Gastrocnemius medialis (tissue), 4 donors: ENCODE measurements around the gene NOL11. TPM values are rescaled to one million over a fixed set of nuclear protein-coding genes. Genes with fewer than 3 reads are reported as not detected.

Experiments used
- ATAC-seq, 2 donors: fragments of 150-250 bp; one replicate each; pipeline ENCODE4 v1.9.1; 2016
- DNase-seq, 2 donors: peaks; one replicate each; pipeline ENCODE4 v3.0.0-alpha.2; 2019
- H3K27ac ChIP-seq, 4 donors: fragments of 200-600 bp; sonication (generic); 1 replicate in 1 of 4; 2 replicates in 3 of 4; pipeline ENCODE4 v1.5.1; 2016 to 2018; ENCODE audit warnings: mild to moderate bottlenecking in 2 of 4, moderate library complexity in 1 of 4
- H3K27me3 ChIP-seq, 3 donors: fragments of 200-600 bp; sonication (generic) in 2 of 3; 1 replicate in 1 of 3; 2 replicates in 2 of 3; pipeline versions ENCODE4 v1.5.1 to v1.6.0; 2016 to 2019; ENCODE audit warnings: mild to moderate bottlenecking in 1 of 3, moderate library complexity in 1 of 3
- H3K36me3 ChIP-seq, 2 donors: fragments of 200-600 bp; sonication (generic) in 1 of 2; one replicate each; pipeline ENCODE4 v1.5.1; 2017 to 2018
- H3K4me1 ChIP-seq, 2 donors: fragments of 200-600 bp; sonication (generic) in 1 of 2; one replicate each; pipeline ENCODE4 v1.5.1; 2016 to 2017; ENCODE audit warnings: mild to moderate bottlenecking in 2 of 2
- H3K4me3 ChIP-seq, 4 donors: fragments of 200-600 bp; sonication (generic) in 3 of 4; 1 replicate in 1 of 4; 2 replicates in 3 of 4; pipeline ENCODE4 v1.5.1; 2016 to 2019; ENCODE audit warnings: mild to moderate bottlenecking in 2 of 4
- H3K9me3 ChIP-seq, 3 donors: fragments of 200-600 bp; sonication (generic) in 2 of 3; 1 replicate in 1 of 3; 2 replicates in 2 of 3; pipeline ENCODE4 v1.5.1; 2016 to 2019
- POLR2A ChIP-seq, 2 donors: fragments of 450-650 bp; IDR thresholded peaks; one replicate each; pipeline ENCODE4 v1.6.1; 2017; ENCODE audit warnings: antibody characterized with exemption in 2 of 2, mild to moderate bottlenecking in 2 of 2, moderate library complexity in 2 of 2
- in situ Hi-C, 4 donors: fragments of 200-750 bp; cut with MboI; loops; one replicate each; pipeline versions ENCODE4 v1.15.0 to v1.8.0; 2017; ENCODE audit warnings: low sequenced_read_pairs in 4 of 4
- intact Hi-C: fragments of 100-400 bp; cut with DNase I; formaldehyde crosslinking; loops from one replicate; pipeline ENCODE4 v1.15.1; 2023; ENCODE audit warnings: low total_unique reads
- total RNA-seq, 4 donors: library from RNA; depleted of rRNA; stranded (reverse); fragments of >200 nt; gene quantifications; one replicate each; pipeline versions ENCODE4 v1.1.0 to v1.2.3, GENCODE V29; 2016
- TF ChIP-seq, protein P1 (sequence below), 5 experiments: fragments of 450-650 bp in 3 of 5; fragments of 200-600 bp in 2 of 5; sonication (generic) in 2 of 5; IDR thresholded peaks in 4 of 5; conservative IDR thresholded peaks in 1 of 5; 1 replicate in 4 of 5; 2 replicates in 1 of 5; pipeline ENCODE4 v1.5.1; 2016 to 2019; ENCODE audit warnings: antibody characterized with exemption in 5 of 5, mild to moderate bottlenecking in 3 of 5, moderate library complexity in 3 of 5

NOL11 gene
- total RNA-seq, 4 donors from 2014 or later = 22.2 to 40.9 (median 36.4) TPM

DNA sequence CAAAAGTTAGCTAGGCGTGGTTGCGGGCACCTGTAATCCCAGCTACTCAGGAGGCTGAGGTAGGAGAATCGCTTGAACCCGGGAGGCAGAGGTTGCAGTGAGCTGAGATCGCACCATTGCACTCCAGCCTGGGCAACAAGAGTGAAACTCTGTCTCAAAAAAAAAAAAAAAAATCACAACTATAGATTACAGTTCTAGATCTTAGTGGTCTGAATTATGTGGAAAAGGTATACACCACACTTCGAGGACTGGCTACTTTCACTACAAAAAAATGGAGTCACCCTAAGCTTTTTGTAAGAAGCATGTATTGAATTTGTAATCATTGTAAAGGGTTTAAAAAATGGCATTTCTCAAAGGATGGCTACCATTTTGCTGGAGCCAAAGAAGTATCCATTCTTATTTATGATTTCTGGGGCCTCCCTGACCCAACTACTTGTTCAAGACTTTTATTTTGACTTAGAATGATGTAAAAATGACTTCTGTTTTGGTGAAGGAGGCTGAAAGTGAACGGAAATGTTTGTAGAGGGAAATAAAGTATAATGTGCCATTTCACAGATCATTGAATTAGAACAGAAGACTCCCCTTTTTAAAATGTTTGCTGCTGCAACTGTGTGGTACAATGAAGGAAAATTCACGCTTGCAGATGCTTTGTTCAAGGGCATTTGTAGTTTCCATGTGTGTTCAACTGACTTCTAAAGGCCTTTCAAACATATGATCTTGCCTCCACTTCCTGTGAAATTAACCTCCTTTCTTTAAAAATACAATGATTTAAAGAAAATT is 37.1 kb upstream of the NOL11 start:
- TF ChIP-seq, protein P1, sequence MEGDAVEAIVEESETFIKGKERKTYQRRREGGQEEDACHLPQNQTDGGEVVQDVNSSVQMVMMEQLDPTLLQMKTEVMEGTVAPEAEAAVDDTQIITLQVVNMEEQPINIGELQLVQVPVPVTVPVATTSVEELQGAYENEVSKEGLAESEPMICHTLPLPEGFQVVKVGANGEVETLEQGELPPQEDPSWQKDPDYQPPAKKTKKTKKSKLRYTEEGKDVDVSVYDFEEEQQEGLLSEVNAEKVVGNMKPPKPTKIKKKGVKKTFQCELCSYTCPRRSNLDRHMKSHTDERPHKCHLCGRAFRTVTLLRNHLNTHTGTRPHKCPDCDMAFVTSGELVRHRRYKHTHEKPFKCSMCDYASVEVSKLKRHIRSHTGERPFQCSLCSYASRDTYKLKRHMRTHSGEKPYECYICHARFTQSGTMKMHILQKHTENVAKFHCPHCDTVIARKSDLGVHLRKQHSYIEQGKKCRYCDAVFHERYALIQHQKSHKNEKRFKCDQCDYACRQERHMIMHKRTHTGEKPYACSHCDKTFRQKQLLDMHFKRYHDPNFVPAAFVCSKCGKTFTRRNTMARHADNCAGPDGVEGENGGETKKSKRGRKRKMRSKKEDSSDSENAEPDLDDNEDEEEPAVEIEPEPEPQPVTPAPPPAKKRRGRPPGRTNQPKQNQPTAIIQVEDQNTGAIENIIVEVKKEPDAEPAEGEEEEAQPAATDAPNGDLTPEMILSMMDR (IDR thresholded peaks at IDR 0.05 in 4 of 5, conservative IDR thresholded peaks at IDR 0.05 in 1 of 5) = no peak
- no peak for TF ChIP-seq POLR2A (IDR thresholded peaks at IDR 0.05)
- in situ Hi-C loops = loop anchor here in 1 of 4 donors (10.0 to 25.0 kb wide), 2 partner anchors 193 to 306 kb away; partner anchors contain the start of gene PITPNC1

DNA sequence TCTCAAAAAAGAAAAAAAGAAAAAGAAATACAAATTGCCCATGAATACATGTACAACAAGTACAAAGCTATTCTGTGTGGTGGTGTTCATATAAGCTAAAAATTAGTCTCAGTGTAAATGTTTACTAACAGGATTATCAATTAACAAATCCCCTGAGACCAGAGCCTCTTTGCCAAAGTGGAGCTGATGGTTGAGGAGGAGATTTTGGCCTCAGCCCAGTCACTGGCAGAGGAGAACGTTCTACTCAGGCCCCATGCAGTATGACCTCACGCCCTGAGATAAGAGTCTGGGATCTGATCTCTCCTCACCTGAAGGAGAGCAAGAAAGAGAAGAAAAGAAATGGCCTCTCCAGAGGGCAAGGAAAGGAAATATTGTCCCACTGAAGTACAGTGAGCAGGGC is 35.5 kb upstream of the NOL11 start:
- in situ Hi-C loops = loop anchor here in 1 of 4 donors (10.0 to 25.0 kb wide), 2 partner anchors 195 to 307 kb away; partner anchors contain the start of gene PITPNC1

More for the DNA sequence above, 37.1 kb upstream of the NOL11 start:
- no peak for ATAC-seq
- intact Hi-C loops = loop anchor here (10.0 kb wide), 1 partner anchor 206 kb away; no protein-coding TSS in a partner anchor
- no peaks in the 10 kb centered on the region for H3K27me3 ChIP-seq
- no peak overlapping the region for H3K4me3 ChIP-seq
- H3K36me3 ChIP-seq = no peaks in the 10 kb centered on the region
- H3K4me1 ChIP-seq = no peaks in the 10 kb centered on the region
- H3K9me3 ChIP-seq = no peaks in the 10 kb centered on the region
- H3K27ac ChIP-seq = no peak overlapping the region
- no peak for DNase-seq

DNA sequence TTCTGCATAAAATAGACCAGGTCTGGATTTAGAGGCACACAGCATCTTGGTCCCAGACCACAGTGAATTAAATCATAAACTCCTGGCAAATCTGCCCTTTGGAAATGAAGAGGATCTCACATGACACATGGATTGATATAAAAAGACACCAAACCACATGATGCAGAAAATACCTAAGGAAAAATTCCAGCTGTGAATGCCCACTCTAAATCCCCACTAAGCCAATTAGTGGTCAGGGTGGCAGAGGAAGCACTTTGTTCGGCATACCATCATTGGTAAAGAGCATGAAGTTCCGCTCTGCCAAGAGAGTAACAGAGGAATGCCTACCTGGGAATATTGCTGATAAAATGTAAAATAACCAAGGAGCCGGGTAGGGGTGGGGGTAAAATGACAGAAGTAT is 32.4 kb upstream of the NOL11 start:
- Histone ChIP-seq H3K36me3 (no peaks in the 10 kb centered on the region), H3K27me3 (no peaks in the 10 kb centered on the region), H3K4me3 (no peak overlapping the region), H3K4me1 (no peaks in the 10 kb centered on the region), H3K27ac (no peak overlapping the region), H3K9me3 (no peaks in the 10 kb centered on the region)
- intact Hi-C loops (loop anchor here (5.0 to 10.0 kb wide), 2 partner anchors 211 to 968 kb away; no protein-coding TSS in a partner anchor), in situ Hi-C loops (loop anchor here (5.0 to 25.0 kb wide), 4 partner anchors 198 to 313 kb away; partner anchors contain the start of gene PITPNC1 (in 2 of the 4))
- ATAC-seq (no peak), DNase-seq (no peak)
- TF ChIP-seq, protein P1 (IDR thresholded peaks at IDR 0.05 in 4 of 5, conservative IDR thresholded peaks at IDR 0.05 in 1 of 5) = no peak
- TF ChIP-seq POLR2A (IDR thresholded peaks at IDR 0.05) = no peak

More for the DNA sequence above, 35.5 kb upstream of the NOL11 start:
- H3K4me1 ChIP-seq = no peaks in the 10 kb centered on the region
- no peak overlapping the region for H3K27ac ChIP-seq
- ATAC-seq (no peak), DNase-seq (no peak)
- no peaks in the 10 kb centered on the region for H3K36me3 ChIP-seq
- H3K9me3 ChIP-seq = no peaks in the 10 kb centered on the region
- TF ChIP-seq POLR2A (IDR thresholded peaks at IDR 0.05) = no peak
- TF ChIP-seq, protein P1 (IDR thresholded peaks at IDR 0.05 in 4 of 5, conservative IDR thresholded peaks at IDR 0.05 in 1 of 5) = no peak
- H3K27me3 ChIP-seq = no peaks in the 10 kb centered on the region
- no peak overlapping the region for H3K4me3 ChIP-seq
- intact Hi-C loops = loop anchor here (10.0 kb wide), 1 partner anchor 207 kb away; no protein-coding TSS in a partner anchor

DNA sequence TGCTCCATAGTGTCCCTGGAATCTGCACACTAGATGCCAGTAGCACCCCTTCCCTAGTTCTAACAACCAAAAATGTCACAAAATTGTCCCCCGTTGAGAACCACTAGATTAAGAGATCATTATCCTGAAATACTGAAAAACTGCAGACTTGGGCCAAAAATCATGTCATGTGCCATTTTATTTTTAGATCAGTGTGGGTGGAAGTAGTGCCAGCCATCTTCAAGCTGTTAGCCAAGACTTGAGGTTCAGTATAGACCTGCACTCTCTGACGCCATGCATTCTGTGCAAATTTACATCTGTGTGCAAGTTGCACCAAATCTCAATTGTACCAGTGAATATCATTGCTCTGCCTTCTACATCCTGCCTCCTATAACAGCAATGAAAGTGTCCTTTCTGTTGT is 31.5 kb upstream of the NOL11 start:
- no peak for TF ChIP-seq POLR2A (IDR thresholded peaks at IDR 0.05)
- TF ChIP-seq, protein P1 (IDR thresholded peaks at IDR 0.05 in 4 of 5, conservative IDR thresholded peaks at IDR 0.05 in 1 of 5) = no peak
- in situ Hi-C loops (loop anchor here (5.0 to 25.0 kb wide), 4 partner anchors 199 to 314 kb away; partner anchors contain the start of gene PITPNC1 (in 2 of the 4)), intact Hi-C loops (loop anchor here (5.0 to 10.0 kb wide), 2 partner anchors 211 to 969 kb away; no protein-coding TSS in a partner anchor)
- H3K4me3 ChIP-seq = no peak overlapping the region
- H3K9me3 ChIP-seq = no peaks in the 10 kb centered on the region
- no peaks in the 10 kb centered on the region for H3K36me3 ChIP-seq
- no peaks in the 10 kb centered on the region for H3K27me3 ChIP-seq
- H3K27ac ChIP-seq = no peak overlapping the region
- DNase-seq (no peak), ATAC-seq (no peak)
- no peaks in the 10 kb centered on the region for H3K4me1 ChIP-seq
